ENCODE data around the gene GAL3ST2. TPM values are rescaled to one million over a fixed set of nuclear protein-coding genes. Genes with fewer than 3 reads are reported as not detected.

Gene GAL3ST2
- total RNA-seq, 1 donor from 2014 or later: not detected

DNA sequence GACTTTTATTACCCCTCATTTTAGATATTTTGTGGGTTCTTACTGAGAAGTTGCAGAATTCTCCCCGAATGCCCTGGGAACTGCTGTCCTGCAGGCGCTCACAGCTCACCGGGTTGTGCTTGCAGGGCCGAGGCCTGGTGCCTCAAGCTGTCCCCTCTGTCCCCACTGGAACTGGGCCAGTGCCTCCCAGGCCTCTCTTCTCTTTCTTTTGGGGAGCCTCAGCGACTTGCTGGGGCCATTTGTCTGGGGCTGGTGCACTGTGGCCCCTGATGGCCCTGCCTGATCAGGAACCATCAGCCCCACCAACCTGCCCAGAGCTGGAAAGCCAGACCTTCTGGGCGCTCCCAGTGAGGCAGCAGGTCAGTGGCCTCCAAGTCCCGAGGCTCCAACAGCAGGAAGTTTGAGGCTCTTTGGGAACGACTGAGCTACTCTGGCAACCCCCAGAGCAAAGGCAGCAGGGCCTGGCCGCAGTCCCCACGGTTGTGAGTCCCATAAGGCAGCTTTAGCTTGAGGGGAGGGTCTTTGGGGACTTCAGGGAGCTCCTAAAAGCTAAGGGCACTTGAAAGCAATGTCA, 17.7 kb downstream of the GAL3ST2 start:
- H3K4me3 ChIP-seq (ENCODE audit: low read depth, low read length): no peak overlapping the region
- TF ChIP-seq, protein P1, sequence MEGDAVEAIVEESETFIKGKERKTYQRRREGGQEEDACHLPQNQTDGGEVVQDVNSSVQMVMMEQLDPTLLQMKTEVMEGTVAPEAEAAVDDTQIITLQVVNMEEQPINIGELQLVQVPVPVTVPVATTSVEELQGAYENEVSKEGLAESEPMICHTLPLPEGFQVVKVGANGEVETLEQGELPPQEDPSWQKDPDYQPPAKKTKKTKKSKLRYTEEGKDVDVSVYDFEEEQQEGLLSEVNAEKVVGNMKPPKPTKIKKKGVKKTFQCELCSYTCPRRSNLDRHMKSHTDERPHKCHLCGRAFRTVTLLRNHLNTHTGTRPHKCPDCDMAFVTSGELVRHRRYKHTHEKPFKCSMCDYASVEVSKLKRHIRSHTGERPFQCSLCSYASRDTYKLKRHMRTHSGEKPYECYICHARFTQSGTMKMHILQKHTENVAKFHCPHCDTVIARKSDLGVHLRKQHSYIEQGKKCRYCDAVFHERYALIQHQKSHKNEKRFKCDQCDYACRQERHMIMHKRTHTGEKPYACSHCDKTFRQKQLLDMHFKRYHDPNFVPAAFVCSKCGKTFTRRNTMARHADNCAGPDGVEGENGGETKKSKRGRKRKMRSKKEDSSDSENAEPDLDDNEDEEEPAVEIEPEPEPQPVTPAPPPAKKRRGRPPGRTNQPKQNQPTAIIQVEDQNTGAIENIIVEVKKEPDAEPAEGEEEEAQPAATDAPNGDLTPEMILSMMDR (conservative IDR thresholded peaks at IDR 0.05; ENCODE audit: low read depth, low read length): no peak
- no peak for DNase-seq (ENCODE audit: low read depth)

- H3K4me3 ChIP-seq (ENCODE audit: low read depth, low read length): no peak overlapping the region
- DNase-seq (ENCODE audit: low read depth): no peak
- TF ChIP-seq, protein P1 (conservative IDR thresholded peaks at IDR 0.05; ENCODE audit: low read depth, low read length): no peak
Measured at GRCh38 chr2:241795021-241795999, 18.7 kb downstream of the GAL3ST2 start.

- TF ChIP-seq, protein P1 (conservative IDR thresholded peaks at IDR 0.05; ENCODE audit: low read depth, low read length): no peak
- no peak for DNase-seq (ENCODE audit: low read depth)
- no peak overlapping the region for H3K4me3 ChIP-seq (ENCODE audit: low read depth, low read length)
Measured at GRCh38 chr2:241796209-241796608, 19.6 kb downstream of the GAL3ST2 start.

DNA sequence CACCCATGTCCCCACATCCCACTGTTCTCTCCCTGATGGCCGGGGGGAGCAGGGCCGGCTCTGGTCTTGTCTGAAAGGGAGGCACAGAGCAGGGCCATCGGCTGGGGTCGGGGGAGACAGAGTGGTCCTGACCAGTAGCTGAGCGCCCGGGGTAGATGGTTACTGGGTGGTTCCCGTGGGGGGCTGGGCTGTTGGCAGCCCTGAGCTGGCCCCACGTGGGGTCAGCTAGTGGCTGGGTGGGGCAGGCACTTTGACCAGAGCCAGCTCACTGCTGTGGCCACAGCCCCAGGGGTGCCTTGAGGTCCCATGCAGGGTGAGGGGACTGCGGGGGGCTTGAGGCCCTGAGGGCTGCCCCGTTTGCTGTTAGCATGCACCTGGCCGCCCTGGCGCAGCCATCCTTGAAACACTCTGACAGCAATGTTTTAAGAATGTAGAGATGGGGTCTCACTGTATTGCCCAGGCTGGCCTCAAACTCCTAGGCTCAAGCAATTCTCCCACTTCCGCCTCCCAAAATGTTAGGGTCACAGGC, 20.1 kb downstream of the GAL3ST2 start:
- DNase-seq (ENCODE audit: low read depth): no peak

DNA sequence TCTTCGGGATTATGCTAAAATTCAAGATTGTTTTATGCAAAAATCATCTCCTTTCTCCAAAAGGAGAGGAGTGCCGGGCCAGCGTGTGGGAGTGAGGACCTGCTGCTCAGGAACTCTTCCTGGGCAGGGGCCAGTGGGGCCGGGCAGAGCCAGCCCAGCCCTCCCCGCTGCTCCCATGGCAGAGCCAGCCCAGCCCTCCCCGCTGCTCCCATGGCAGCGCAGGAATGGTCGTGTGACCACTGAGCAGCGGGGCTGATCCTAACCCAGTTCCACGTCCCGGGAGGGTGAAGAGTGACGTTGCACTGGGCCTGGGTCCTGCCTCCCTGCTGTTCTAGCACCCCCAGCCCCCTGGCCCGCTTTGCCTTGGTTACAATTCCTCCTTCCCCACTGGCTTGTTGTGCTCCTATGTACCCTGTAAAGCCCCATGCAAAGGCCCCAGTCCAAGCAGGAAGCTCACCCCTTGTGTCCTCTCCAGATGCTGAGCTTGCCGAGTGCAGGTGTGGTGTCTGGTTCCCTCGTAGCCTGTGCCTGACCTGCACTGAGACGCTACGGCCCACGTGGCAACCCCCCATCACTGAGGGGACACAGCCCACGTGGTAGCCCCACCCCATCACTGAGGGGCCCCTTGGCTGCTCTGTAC, 20.9 kb downstream of the GAL3ST2 start:
- no peak overlapping the region for H3K4me3 ChIP-seq (ENCODE audit: low read depth, low read length)
- no peak for DNase-seq (ENCODE audit: low read depth)
- TF ChIP-seq, protein P1 (conservative IDR thresholded peaks at IDR 0.05; ENCODE audit: low read depth, low read length): no peak

More for the DNA sequence above, 20.1 kb downstream of the GAL3ST2 start:
- TF ChIP-seq, protein P1 (conservative IDR thresholded peaks at IDR 0.05; ENCODE audit: low read depth, low read length): no peak
- no peak overlapping the region for H3K4me3 ChIP-seq (ENCODE audit: low read depth, low read length)

DNA sequence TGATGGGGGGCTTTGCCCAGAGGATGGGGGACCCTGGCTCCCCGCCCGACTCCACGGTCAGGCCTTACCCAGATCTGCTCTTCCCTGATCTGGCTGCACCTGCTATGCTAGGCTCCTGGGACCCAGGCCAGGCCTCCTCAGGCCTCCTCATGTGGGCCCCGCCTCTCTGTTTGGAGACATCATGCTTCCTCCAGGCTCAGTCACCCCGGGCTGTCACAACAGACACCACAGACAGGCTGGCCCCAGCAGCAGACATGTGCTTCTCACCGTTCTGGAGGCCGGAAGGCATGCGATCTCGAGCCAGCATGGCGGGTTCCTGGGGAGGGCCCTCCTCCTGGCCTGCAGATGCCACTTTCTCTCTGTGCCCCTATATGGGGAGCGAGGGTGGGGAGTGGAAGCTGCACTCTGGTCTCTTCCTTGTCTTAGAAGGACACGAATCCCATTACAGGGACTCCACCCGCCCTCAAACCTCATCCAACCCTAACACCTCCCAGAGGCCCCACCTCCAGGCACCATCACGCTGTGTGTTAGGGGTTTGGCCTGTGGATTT, 21.5 kb downstream of the GAL3ST2 start:
- TF ChIP-seq, protein P1 (conservative IDR thresholded peaks at IDR 0.05; ENCODE audit: low read depth, low read length): no peak
- H3K4me3 ChIP-seq (ENCODE audit: low read depth, low read length): no peak overlapping the region
- DNase-seq (ENCODE audit: low read depth): no peak
